HCT116 (cell line): ENCODE measurements around the gene RPTOR. TPM values are rescaled to one million over a fixed set of nuclear protein-coding genes. Genes with fewer than 3 reads are reported as not detected.

ENCODE experiments used
- ATAC-seq: fragments of 200-7000 bp; cut with Tn5 transposase; 2 replicates; pipeline ENCODE4 v1.9.1; 2020; ENCODE audit warnings: mild to moderate bottlenecking, moderate library complexity
- BruUV-seq: library from RNA; stranded (reverse); fragments of 400-500 nt; replicated peaks from 2 replicates; lab custom pipeline; 2021; lab: Mats Ljungman, UMichigan
- CTCF ChIA-PET: fragments of 300-600 bp; sonication (Branson Sonifier 250); formaldehyde crosslinking; loops from one replicate; lab custom pipeline; 2021; ENCODE audit warnings: antibody characterized with exemption; lab: Charles Lee
- POLR2A ChIA-PET: fragments of 300-600, 350-600 bp; sonication (Branson Sonifier 250); formaldehyde crosslinking; loops from one replicate; lab custom pipeline; 2021; ENCODE audit warnings: antibody characterized with exemption; lab: Charles Lee
- RAD21 ChIA-PET, 2 experiments: fragments of 300-600 bp; sonication (Branson Sonifier 250); formaldehyde crosslinking; loops; one replicate each; lab custom pipeline; 2023; ENCODE audit warnings: low total read pairs in 2 of 2; ENCODE audit not compliant: uncharacterized antibody in 2 of 2, unreplicated experiment in 2 of 2, low non-redundant PET in 1 of 2; lab: Charles Lee
- DNase-seq: peaks from one replicate; pipeline ENCODE4 v3.0.0-alpha.2; 2010; ENCODE audit warnings: low read depth, low spot score
- H2AFZ ChIP-seq: fragments of 200-600 bp; shearing (Covaris generic), sonication (generic); 2 replicates; pipeline ENCODE4 v1.6.1; 2017; ENCODE audit warnings: low read depth, mixed run types, mixed read lengths, antibody characterized with exemption, low read length; ENCODE audit not compliant: poor library complexity, severe bottlenecking
- H3K27ac ChIP-seq: 2 replicates; pipeline ENCODE4 v1.5.1; 2012; ENCODE audit warnings: low read depth, low read length
- H3K27me3 ChIP-seq: fragments of 200-600 bp; sonication (generic); 2 replicates; pipeline ENCODE4 v1.6.1; 2016; ENCODE audit warnings: mixed run types, low read length, mixed read lengths; ENCODE audit not compliant: insufficient read depth
- H3K36me3 ChIP-seq, 2 experiments: fragments of 200-500 bp in 1 of 2; fragments of 200-600 bp in 1 of 2; sonication (Bioruptor generic) in 1 of 2; sonication (generic) in 1 of 2; 2 replicates each; pipeline versions ENCODE4 v1.5.1 to v1.6.1; 2014 to 2016; ENCODE audit warnings: low read length in 2 of 2, inconsistent platforms in 1 of 2, mixed read lengths in 1 of 2, mixed run types in 1 of 2; ENCODE audit not compliant: insufficient read depth in 2 of 2, control insufficient read depth in 1 of 2
- H3K4me1 ChIP-seq, 2 experiments: fragments of 200-600 bp in 1 of 2; sonication (generic) in 1 of 2; 2 replicates each; pipeline versions ENCODE4 v1.5.1 to v1.6.1; 2012 to 2017; ENCODE audit warnings: low read length in 2 of 2, inconsistent platforms in 1 of 2, mild to moderate bottlenecking in 1 of 2, mixed read lengths in 1 of 2, mixed run types in 1 of 2, moderate library complexity in 1 of 2; ENCODE audit not compliant: insufficient read depth in 2 of 2, control insufficient read depth in 1 of 2
- H3K4me2 ChIP-seq: fragments of 200-600 bp; sonication (generic); 2 replicates; pipeline ENCODE4 v1.6.1; 2017; ENCODE audit warnings: mixed run types, low read length, mixed read lengths
- H3K4me3 ChIP-seq, 2 experiments: fragments of 200-600 bp in 1 of 2; sonication (generic) in 1 of 2; replicated peaks in 1 of 2; 2 replicates each; pipeline ENCODE4 v1.5.1; 2011 to 2016; ENCODE audit warnings: low read length in 2 of 2, control low read depth in 1 of 2, low read depth in 1 of 2, mild to moderate bottlenecking in 1 of 2, mixed read lengths in 1 of 2, mixed run types in 1 of 2
- H3K79me2 ChIP-seq: fragments of 200-600 bp; sonication (generic); 2 replicates; pipeline ENCODE4 v1.6.1; 2017; ENCODE audit warnings: mild to moderate bottlenecking, mixed run types, low read length, moderate library complexity, mixed read lengths; ENCODE audit not compliant: insufficient read depth
- H3K9ac ChIP-seq: fragments of 200-600 bp; sonication (generic); 2 replicates; pipeline ENCODE4 v1.6.1; 2016; ENCODE audit warnings: low read length, mixed read lengths
- H3K9me2 ChIP-seq: fragments of 200-600 bp; sonication (generic), shearing (Covaris generic); 2 replicates; pipeline ENCODE4 v1.6.1; 2017; ENCODE audit warnings: mixed run types, mild to moderate bottlenecking, moderate library complexity; ENCODE audit not compliant: insufficient read depth
- H3K9me3 ChIP-seq, 2 experiments: fragments of 200-500 bp in 1 of 2; fragments of 200-600 bp in 1 of 2; sonication (Bioruptor generic) in 1 of 2; sonication (generic) in 1 of 2; 2 replicates each; pipeline ENCODE4 v1.6.1; 2014 to 2017; ENCODE audit warnings: low read length in 2 of 2, mixed read lengths in 2 of 2, inconsistent platforms in 1 of 2, low read depth in 1 of 2, mild to moderate bottlenecking in 1 of 2, mixed run types in 1 of 2, moderate library complexity in 1 of 2; ENCODE audit not compliant: control insufficient read depth in 1 of 2, insufficient read depth in 1 of 2
- H4K20me1 ChIP-seq: fragments of 200-600 bp; sonication (generic), shearing (Covaris generic); 2 replicates; pipeline ENCODE4 v1.6.1; 2017; ENCODE audit warnings: mixed run types, mild to moderate bottlenecking, moderate library complexity; ENCODE audit not compliant: insufficient read depth
- EGR1 ChIP-seq: IDR thresholded peaks from 2 replicates; pipeline ENCODE4 v1.6.1; 2012; ENCODE audit warnings: low read depth
- FOSL1 ChIP-seq: IDR thresholded peaks from 2 replicates; pipeline ENCODE4 v1.6.1; 2012; ENCODE audit warnings: low read depth
- JUND ChIP-seq: IDR thresholded peaks from 2 replicates; pipeline ENCODE4 v1.6.1; 2012
- POLR2A ChIP-seq: IDR thresholded peaks from 2 replicates; pipeline ENCODE4 v1.7.0; 2011; ENCODE audit warnings: borderline replicate concordance; ENCODE audit not compliant: insufficient read depth, insufficient read length; ENCODE audit errors: extremely low read depth
- RAD21 ChIP-seq: IDR thresholded peaks from 2 replicates; pipeline ENCODE4 v1.6.1; 2012; ENCODE audit warnings: low read depth, mild to moderate bottlenecking
- intact Hi-C: fragments of 100-400 bp; cut with micrococcal nuclease; formaldehyde crosslinking; loops from 2 replicates; pipeline ENCODE4 v1.10.0; 2022
- total RNA-seq: library from RNA; stranded (reverse); gene quantifications from one replicate; pipeline ENCODE4 v1.2.1, GENCODE V29; 2021; ENCODE audit not compliant: unreplicated experiment
- TF ChIP-seq, protein P1 (sequence below): IDR thresholded peaks from 2 replicates; pipeline ENCODE4 v1.6.1; 2011; ENCODE audit warnings: mild to moderate bottlenecking, low read length, moderate library complexity; ENCODE audit not compliant: insufficient replicate concordance; ENCODE audit errors: extremely low read depth

RPTOR gene
- total RNA-seq, 1 experiment from 2014 or later, result 69.5 TPM

DNA sequence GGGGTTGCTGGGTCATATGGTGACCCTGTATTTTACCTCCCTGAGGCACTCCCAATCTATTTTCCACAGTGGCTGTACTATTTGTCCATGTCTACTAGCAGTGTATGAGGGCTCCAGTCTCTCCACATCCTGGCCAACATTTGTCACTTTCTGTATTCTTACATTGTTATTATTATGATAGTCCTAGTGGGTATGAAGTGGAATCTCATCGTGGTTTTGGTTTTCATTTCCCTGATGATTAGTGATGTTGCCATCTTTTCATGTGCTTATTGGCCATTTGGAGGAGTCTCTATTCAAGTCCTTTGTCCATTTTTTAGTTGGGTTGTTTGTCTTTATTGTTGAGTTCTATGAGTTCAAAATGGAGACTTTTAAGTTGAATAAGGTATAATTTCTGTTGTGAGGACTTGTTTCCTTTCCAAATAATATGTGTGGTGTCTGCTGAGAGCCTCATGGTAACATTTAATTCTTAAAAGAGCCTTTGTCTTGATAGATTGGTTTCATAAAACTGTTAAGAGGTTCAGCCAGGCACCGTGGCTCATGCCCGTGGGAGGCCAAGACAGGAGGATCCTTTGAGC lies 108.2 kb downstream of the RPTOR start:
- ChIA-PET CTCF (no interaction called here), POLR2A (interaction anchor here (0.8 kb wide), 1 partner anchor 240 kb away, joined by 3 read pairs; no protein-coding TSS in a partner anchor), RAD21 (no interaction called here)
- no peaks in the 10 kb centered on the region for H3K9me2 ChIP-seq
- no peak overlapping the region for H3K9ac ChIP-seq
- no peak for DNase-seq
- peaks cover 6 to 10% of the 10 kb centered on the region in 2 experiments; a peak in 2 of 4 replicates for H3K9me3 ChIP-seq
- peaks cover 91% of the 10 kb centered on the region for H3K79me2 ChIP-seq
- no peaks in the 10 kb centered on the region for H3K36me3 ChIP-seq
- no peak overlapping the region for H3K27ac ChIP-seq
- no peak for ATAC-seq
- H3K27me3 ChIP-seq, result no peaks in the 10 kb centered on the region
- peaks cover 4% of the 10 kb centered on the region; the same call in 1 of the 2 replicates for H4K20me1 ChIP-seq
- intact Hi-C loops, result no loop called here
- H3K4me3 ChIP-seq, result no peak overlapping the region
- no peak overlapping the region for H2AFZ ChIP-seq
- no peak overlapping the region for H3K4me2 ChIP-seq
- TF ChIP-seq, protein P1, sequence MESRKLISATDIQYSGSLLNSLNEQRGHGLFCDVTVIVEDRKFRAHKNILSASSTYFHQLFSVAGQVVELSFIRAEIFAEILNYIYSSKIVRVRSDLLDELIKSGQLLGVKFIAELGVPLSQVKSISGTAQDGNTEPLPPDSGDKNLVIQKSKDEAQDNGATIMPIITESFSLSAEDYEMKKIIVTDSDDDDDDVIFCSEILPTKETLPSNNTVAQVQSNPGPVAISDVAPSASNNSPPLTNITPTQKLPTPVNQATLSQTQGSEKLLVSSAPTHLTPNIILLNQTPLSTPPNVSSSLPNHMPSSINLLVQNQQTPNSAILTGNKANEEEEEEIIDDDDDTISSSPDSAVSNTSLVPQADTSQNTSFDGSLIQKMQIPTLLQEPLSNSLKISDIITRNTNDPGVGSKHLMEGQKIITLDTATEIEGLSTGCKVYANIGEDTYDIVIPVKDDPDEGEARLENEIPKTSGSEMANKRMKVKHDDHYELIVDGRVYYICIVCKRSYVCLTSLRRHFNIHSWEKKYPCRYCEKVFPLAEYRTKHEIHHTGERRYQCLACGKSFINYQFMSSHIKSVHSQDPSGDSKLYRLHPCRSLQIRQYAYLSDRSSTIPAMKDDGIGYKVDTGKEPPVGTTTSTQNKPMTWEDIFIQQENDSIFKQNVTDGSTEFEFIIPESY, result no peak
- no peak for TF ChIP-seq RAD21
- no TSS peak for BruUV-seq
- H3K4me1 ChIP-seq, result peaks cover 6 to 25% of the 10 kb centered on the region in 2 experiments; a peak in 3 of 4 replicates

DNA sequence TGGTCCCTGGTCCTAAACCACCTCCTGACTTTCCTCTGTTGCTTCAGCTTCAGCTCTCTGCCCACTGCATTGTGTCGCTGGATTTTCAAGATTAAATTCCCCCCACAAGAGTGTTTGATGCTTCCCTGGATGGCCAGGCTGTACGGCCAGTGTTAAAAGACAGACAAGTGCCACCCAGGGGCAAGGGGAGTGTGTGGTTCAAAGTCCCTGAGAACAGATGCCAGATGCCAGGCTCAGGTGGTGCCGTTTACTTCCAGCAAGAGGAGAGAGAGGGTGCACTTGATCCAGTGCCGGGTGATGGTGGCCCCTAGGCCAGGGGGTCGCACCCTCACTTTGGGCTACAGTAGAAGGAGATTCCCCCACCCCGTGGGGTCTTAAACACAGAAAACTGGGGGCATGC lies 109.2 kb downstream of the RPTOR start:
- Histone ChIP-seq H3K79me2 (peaks cover 91% of the 10 kb centered on the region), H3K9ac (no peak overlapping the region), H3K27me3 (no peaks in the 10 kb centered on the region), H3K4me2 (no peak overlapping the region), H3K36me3 (no peaks in the 10 kb centered on the region), H3K4me1 (peaks cover 6 to 15% of the 10 kb centered on the region in 2 experiments; a peak in 3 of 4 replicates), H3K4me3 (no peak overlapping the region), H3K9me3 (peaks cover 6 to 11% of the 10 kb centered on the region in 2 experiments; a peak in 2 of 4 replicates), H3K9me2 (no peaks in the 10 kb centered on the region), H3K27ac (no peak overlapping the region), H4K20me1 (peaks cover 7% of the 10 kb centered on the region; the same call in 1 of the 2 replicates), H2AFZ (no peak overlapping the region)
- intact Hi-C loops, result no loop called here
- ATAC-seq (no peak), DNase-seq (no peak)
- ChIA-PET POLR2A (no interaction called here), RAD21 (no interaction called here), CTCF (no interaction called here)
- BruUV-seq, result no TSS peak
- TF ChIP-seq POLR2A (no peak), EGR1 (no peak), JUND (no peak), FOSL1 (no peak)
